GDM1 (cell line): ENCODE results near the gene PAGE2B.
"Not testable (repeated sequence)": the region's sequence is repeated elsewhere in the genome, so short reads cannot be mapped to it uniquely, and the experiment has no call there.

ENCODE experiments used
- DNase-seq: peaks from one replicate; lab custom pipeline; 2025; lab: John Stamatoyannopoulos, UW

Gene PAGE2B

DNA sequence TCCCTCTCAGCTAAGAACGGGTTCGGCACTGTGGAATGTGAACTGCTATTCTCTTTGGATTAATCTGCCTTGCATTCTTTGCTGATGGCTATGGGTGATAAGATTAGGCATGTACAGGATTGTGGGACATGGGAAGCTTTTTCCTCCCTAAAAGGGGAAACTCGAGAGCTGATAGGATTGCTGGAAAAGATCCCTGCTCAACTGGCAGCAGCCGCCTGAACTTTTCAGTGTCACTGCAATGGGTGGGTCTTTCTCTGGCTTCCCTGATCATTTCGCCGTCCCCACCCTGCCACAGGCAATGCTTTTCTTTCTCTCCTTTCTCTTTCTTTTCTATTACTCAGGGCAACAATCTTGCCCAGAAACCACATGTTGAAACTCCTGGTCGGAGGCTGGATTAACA lies 34.5 kb downstream of the PAGE2B start:
- DNase-seq, result no peak

DNA sequence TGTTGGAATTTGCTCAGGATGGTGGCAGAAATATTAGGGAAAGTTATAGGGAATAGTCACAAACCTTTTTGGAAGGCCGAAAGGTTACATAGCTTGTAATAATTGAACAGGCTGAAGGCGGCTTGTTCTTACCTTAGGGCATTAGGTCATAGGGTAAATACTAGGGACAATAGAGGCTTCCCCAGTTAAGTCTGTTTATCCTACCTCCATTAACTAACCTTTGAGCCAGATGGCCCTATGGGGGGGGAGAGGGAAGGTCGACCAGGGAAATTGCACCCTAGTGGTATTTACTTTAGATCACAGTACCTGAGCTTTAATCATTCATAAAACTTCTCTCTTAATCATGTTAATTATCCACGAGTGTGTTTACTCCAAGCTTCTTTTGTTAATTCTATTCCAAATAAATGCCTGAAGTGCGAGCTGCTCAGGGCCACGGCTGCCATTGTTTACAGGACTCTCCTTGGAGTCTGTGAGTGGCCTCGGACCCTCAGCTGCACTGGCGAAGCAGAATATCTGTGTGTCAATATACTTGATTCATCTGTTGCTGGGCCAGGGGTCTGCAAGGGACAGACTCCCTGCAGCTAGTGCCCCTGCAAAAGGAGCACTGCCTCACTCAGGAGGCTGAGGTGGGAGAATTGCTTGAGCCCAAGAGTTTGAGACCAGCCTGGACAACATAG lies 36.9 kb downstream of the PAGE2B start:
- DNase-seq, result no peak

DNA sequence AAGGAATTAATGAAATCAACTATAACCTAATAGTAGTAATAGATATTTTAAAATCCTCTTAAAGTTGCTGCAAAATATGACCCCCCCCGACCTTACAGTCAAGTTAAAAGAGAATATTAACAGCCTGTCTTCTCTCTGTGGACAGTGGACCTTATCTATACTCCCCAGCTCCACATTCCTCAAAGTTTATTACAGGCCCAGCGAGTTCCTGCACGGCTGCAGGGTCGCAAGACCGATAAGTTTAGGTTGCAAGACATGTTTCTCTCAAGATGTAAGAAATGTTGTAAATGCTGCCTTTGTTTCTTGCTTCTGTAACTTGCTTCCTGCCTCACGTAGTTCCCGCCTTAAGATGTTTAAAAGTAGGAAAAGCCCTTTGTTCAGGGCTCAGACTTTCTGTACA lies 41.8 kb downstream of the PAGE2B start:
- DNase-seq, result not testable (repeated sequence)

DNA sequence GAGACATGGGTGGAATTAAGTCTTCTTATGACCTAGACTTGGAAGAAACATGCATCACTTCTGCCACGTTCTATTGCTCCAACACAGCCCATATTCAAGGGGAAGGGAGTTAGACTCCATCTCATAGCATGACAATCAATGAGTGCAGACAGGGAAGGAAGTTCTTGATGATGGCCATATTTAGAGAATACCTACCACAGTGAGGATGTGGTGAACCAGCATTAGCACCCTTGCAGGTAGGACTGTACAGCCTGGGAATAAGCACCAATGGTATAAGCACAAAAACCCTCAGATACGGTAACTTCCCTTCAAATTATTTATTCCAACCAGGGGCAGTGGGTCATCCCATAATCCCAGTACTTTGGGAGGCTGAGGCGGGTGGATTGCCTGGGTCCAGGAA lies 43.7 kb downstream of the PAGE2B start:
- DNase-seq, result no peak

DNA sequence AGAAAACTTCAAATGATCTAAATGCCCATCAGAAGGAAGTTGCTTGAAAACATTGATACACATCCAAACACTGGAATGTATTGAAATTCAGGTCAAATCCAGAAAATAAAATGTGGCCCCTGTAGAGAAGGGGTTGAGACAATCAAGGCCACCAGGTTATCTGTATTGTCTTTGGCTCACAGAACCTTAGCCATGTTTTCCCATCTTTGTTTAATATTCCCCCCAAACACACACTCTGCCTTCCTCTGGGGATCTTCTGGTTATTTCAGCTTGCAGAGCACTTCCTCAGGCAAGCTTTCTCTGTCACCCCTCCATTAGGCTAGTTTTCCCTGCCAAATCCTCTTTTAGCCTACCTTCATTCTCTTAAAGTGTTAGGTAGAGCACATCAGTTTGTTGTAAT lies 44.4 kb downstream of the PAGE2B start:
- DNase-seq, result no peak

DNA sequence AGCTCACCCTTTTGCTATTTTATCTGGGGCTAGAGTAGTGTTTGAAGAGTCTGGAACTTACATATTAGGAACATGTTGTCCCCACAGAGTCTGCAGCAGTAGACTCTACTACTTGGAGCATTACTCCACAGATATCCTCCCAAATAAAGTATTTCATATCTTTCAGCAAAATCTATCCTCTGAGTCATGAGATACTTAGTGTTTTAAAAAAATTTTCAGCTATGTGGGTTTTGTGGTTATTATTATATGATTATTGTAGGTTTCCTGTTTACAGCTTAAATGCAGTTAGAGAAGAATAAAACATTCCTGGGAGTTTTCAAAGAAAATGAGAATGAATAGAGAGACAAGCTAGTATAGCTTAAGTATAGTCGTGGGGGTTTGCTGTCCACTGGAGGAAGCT lies 44.9 kb downstream of the PAGE2B start:
- no peak for DNase-seq

DNA sequence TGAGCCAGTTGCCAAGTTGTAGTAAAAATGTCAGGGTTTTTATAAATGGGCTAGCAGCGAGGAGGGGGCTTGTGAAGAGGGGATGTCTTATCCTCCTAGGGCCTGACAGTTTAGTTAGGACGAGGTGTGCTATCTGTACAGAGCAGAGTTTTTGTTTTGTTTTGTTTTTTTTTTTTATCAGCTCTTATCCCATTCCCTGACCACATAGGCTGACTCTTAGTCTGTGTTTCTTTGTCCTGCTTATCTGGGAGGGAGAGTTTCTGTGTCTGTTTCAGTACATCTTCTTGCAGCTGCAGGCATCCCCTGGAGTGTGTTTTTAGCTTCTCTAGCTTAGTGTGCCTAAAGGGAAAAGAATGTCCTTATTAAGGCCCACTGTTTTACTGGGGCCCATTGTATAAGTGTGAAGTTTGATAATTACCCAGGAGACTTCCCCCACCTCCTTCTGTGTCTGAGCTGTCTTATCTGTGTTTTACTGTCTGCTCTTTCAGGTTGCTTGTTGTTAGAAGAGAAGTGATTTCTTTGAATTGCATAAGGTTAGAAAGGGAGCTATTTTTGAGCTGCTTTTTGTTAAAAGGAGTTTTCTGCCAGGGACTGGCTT lies 46.0 kb downstream of the PAGE2B start:
- DNase-seq, result no peak

DNA sequence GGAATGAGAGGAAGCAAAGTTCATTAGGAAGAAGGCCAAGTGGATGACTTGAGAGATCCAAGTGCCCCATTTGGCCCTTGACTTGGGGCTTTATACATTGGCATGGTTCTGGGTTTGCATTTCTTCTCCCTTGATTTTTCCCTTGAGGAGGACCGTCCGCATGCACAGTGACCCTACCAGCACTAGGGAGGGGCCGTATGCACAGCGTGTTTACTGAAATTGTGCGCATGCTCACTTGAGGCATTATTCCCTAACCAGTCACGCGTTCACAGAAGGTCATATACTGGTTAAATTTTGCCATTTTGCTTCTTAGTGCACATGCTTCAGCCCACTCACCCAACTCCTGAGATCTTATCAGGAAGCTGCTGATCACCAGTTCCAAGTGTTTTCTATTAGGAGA lies 49.1 kb downstream of the PAGE2B start:
- DNase-seq, result no peak

DNA sequence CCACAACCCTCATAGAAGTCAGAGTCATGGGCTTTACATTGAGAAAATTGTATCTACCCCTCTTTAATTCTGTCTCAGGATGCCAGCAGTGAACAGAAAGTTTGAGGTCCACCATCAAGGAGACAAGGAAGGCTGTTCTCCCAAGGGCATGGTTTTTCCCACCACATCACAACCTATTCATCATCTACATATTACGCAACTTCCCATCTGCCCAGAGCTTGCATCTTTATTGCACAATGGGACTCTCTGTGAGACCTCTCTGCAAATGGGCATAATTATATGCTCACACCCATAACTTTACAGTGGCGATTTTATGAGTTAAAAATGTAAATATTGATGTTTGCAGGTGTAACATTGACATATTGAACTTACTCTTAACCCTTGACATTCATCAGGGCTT lies 52.9 kb downstream of the PAGE2B start:
- no peak for DNase-seq
